ENCODE results near the gene CENPO.

Gene CENPO

GRCh38 chr2:24866946-24867345, 73.7 kb downstream of the CENPO start:
- DNase-seq = no peak

DNA sequence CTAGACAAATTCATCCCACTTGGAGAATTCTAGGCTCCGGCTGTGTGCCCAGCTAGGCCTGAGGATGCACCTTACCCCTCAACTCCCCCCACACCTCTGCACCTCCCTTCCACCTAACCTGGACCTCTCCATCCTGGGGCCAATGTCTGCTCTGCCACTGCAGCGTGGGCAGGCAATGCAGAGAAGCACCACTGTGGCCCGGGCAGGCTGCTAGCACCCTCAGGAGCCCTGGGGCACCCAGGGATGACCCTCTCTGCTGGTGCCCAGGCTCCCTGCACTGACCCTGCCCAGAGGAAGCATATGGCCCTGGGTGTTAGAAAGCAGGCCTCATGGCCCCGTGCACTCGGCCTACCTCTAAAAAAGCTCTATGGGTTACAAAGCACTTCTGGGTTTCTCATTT, 77.2 kb downstream of the CENPO start:
- DNase-seq = no peak

- no peak for DNase-seq
Measured at GRCh38 chr2:24870891-24871705, 77.9 kb downstream of the CENPO start.

- DNase-seq = no peak
Measured at GRCh38 chr2:24871852-24872333, 78.7 kb downstream of the CENPO start.

All from stimulated activated CD8-positive, alpha-beta memory T cell treated with anti-CD3 and anti-CD28 coated beads, Interleukin-4, amount 100 ng/mL, for 48 hours (primary cell).